ENCODE results near the gene BCAS3.
"Not testable (repeated sequence)": the region's sequence is repeated elsewhere in the genome, so short reads cannot be mapped to it uniquely, and the experiment has no call there.

Gene BCAS3

DNA sequence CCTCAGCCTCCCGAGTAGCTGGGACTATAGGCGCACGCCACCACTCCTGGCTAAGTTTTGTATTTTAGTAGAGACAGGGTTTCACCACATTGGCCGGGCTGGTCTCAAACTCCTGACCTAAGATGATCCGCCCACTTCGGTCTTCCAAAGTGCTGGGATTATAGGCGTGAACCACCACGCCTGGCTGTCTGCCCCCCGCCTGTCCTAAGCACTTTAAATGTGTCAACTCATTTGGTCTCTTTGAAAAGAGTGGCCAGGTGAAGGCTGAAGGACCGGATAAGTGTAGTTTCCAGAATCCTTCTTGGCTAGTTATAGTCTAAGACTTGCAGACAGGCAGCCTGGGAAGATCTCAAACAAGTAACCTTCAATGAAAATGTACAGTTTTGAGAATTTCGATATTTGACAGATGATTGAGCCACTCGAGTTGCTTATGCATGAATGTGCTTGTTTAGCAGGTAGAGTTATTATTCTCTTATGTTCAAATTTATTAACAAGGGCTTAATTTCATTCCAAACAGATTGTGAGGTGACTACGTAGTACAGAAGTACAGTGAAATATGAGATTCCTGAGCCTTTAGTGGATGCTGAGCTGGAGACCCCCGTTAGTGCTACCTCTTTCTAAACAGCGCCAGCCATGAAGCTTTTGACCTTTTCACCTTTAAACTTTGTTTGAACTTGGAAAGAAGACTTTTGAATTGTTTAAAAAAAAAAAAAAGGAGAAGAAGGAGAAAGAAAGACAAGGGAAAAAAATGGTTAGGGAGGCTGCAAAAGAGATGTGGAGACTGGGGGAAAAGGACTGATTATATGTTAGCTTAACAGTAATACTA is 557.6 kb downstream of the BCAS3 start:
- Histone ChIP-seq H3K27me3 (ENCODE audit: insufficient read depth, low read length) (no peaks in the 10 kb centered on the region), H3K9me3 (ENCODE audit: low read length) (no peaks in the 10 kb centered on the region), H3K4me3 (ENCODE audit: low read length) (no peak overlapping the region), H2AFZ (ENCODE audit: low read depth, low read length) (no peak overlapping the region), H3K4me1 (ENCODE audit: insufficient read depth, low read length) (peaks cover 11% of the 10 kb centered on the region), H3K36me3 (ENCODE audit: insufficient read depth, low read length) (no peaks in the 10 kb centered on the region)

DNA sequence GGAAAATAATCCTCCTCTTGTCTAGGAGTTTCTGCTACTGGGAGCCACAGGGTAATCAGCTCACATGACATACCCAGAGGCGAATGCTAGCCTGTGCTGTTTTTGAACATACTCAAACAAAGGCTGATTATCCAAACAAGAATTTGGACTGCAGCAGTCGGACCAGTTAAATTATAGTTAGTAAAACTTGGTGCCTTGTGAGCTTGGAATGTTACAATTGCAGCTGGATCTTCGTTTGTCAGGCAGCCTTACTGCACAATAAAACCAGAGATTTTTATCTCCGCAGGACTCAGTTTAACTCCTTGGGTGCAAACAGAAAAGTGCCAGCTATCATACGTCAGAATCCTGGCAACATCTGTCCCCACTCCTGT is 558.2 kb downstream of the BCAS3 start:
- Histone ChIP-seq H3K36me3 (ENCODE audit: insufficient read depth, low read length) (no peaks in the 10 kb centered on the region), H3K4me3 (ENCODE audit: low read length) (no peak overlapping the region), H3K4me1 (ENCODE audit: insufficient read depth, low read length) (peaks cover 11% of the 10 kb centered on the region), H3K27me3 (ENCODE audit: insufficient read depth, low read length) (no peaks in the 10 kb centered on the region), H2AFZ (ENCODE audit: low read depth, low read length) (no peak overlapping the region), H3K9me3 (ENCODE audit: low read length) (no peaks in the 10 kb centered on the region)

- no peaks in the 10 kb centered on the region for H3K27me3 ChIP-seq (ENCODE audit: insufficient read depth, low read length)
- H2AFZ ChIP-seq (ENCODE audit: low read depth, low read length), result no peak overlapping the region
- H3K4me3 ChIP-seq (ENCODE audit: low read length), result no peak overlapping the region
- H3K36me3 ChIP-seq (ENCODE audit: insufficient read depth, low read length), result no peaks in the 10 kb centered on the region
- peaks cover 11% of the 10 kb centered on the region for H3K4me1 ChIP-seq (ENCODE audit: insufficient read depth, low read length)
- no peaks in the 10 kb centered on the region for H3K9me3 ChIP-seq (ENCODE audit: low read length)
Measured at GRCh38 chr17:61237275-61237674, 559.6 kb downstream of the BCAS3 start.

DNA sequence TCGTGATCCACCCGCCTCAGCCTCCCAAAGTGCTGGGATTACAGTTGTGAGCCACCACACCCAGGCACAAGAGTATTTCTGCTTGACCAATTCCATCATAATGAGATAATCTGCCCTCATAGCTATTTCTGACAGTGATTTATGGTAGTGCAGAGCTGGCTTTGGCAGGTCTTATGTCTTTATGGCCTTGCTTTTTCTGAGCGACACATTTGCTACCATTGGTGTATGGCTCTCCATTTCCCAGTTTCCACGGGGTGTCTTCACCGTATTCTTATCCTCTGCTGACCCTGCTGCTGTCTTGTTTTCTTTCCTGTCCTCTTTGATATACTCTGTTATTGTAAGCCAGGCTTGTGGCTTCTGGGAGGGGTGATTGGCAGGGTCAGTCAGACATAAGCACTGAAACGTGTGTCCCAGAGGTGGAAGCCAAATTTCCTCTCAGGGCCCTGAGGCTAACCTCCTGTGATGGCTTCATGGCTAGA is 560.8 kb downstream of the BCAS3 start:
- peaks cover 11% of the 10 kb centered on the region for H3K4me1 ChIP-seq (ENCODE audit: insufficient read depth, low read length)
- H3K4me3 ChIP-seq (ENCODE audit: low read length), result no peak overlapping the region
- H3K27me3 ChIP-seq (ENCODE audit: insufficient read depth, low read length), result no peaks in the 10 kb centered on the region
- no peaks in the 10 kb centered on the region for H3K36me3 ChIP-seq (ENCODE audit: insufficient read depth, low read length)
- no peak overlapping the region for H2AFZ ChIP-seq (ENCODE audit: low read depth, low read length)
- H3K9me3 ChIP-seq (ENCODE audit: low read length), result no peaks in the 10 kb centered on the region

GRCh38 chr17:61239327-61239726 is 561.7 kb downstream of the BCAS3 start:
- Histone ChIP-seq H2AFZ (ENCODE audit: low read depth, low read length) (no peak overlapping the region), H3K27me3 (ENCODE audit: insufficient read depth, low read length) (no peaks in the 10 kb centered on the region), H3K4me3 (ENCODE audit: low read length) (no peak overlapping the region), H3K4me1 (ENCODE audit: insufficient read depth, low read length) (peaks cover 11% of the 10 kb centered on the region), H3K9me3 (ENCODE audit: low read length) (no peaks in the 10 kb centered on the region), H3K36me3 (ENCODE audit: insufficient read depth, low read length) (no peaks in the 10 kb centered on the region)

DNA sequence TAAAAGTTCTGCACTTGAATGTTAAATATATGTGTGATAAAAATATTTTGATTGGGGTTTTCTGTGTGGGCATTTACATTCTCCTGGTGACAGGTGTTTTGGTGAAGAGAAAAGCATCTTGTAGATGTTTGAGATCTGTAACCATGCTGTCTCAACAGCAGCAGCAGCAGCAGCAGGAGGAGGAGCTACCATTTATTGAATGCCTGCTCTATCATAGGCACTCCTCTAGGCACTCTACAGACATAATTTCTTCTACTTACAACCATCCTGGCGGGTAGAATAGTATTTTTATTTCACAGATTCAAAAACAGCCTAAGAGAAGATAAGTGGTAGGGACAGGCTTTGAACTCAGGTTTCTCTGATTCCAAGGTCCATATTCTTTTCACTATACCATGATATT is 562.3 kb downstream of the BCAS3 start:
- Histone ChIP-seq H3K4me3 (ENCODE audit: low read length) (no peak overlapping the region), H3K9me3 (ENCODE audit: low read length) (no peaks in the 10 kb centered on the region), H3K36me3 (ENCODE audit: insufficient read depth, low read length) (no peaks in the 10 kb centered on the region), H3K4me1 (ENCODE audit: insufficient read depth, low read length) (peaks cover 11% of the 10 kb centered on the region), H2AFZ (ENCODE audit: low read depth, low read length) (no peak overlapping the region), H3K27me3 (ENCODE audit: insufficient read depth, low read length) (no peaks in the 10 kb centered on the region)

DNA sequence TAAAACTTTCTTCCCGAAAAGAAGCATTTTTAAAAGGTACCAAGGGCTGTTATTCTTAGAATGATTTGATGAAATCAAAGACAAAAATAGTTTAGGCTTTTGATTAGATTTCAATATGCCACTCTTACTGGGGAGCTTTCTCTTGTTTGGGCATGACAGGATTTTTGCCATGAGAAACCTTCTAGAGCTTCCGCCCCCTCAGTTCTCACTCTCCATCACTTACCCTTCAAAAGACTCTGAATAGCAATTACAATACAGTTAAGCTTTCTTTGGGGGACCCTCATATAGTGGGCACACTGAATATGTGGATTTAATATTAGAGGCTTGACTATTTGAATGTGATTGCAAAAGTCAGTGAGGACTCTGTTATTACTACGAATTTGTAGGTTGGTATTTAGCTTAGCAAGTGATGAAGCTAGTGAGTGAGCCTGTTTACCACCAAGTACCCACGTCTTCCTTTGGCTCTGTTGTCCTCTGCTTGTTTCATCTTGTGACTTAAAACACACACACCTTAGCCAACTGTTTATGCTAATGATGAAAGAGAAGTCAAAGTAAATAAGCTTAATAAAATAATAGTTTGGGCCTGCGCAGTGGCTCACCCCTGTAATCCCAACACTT is 563.3 kb downstream of the BCAS3 start:
- no peak overlapping the region for H3K4me3 ChIP-seq (ENCODE audit: low read length)
- no peaks in the 10 kb centered on the region for H3K36me3 ChIP-seq (ENCODE audit: insufficient read depth, low read length)
- no peaks in the 10 kb centered on the region for H3K9me3 ChIP-seq (ENCODE audit: low read length)
- no peak overlapping the region for H2AFZ ChIP-seq (ENCODE audit: low read depth, low read length)
- H3K27me3 ChIP-seq (ENCODE audit: insufficient read depth, low read length), result no peaks in the 10 kb centered on the region
- H3K4me1 ChIP-seq (ENCODE audit: insufficient read depth, low read length), result peaks cover 2% of the 10 kb centered on the region

DNA sequence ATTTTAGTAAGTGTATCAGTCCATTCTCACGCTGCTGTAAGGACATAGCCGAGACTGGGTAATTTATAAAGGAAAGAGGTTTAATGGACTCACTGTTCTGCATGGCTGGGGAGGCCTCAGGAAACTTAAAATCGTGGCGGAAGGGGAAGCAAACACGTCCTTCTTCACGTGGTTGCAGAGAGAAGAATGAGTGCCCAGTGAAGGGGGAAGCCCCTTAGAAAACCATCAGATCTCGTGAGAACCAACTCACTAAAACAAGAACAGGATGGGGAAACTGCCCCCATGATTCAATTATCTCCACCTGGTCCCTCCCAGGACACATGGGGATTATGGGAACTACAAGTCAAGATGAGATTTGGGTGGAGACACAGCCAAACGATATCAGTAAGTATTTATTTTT is 567.3 kb downstream of the BCAS3 start:
- not testable (repeated sequence) for H3K4me1 ChIP-seq (ENCODE audit: insufficient read depth, low read length); H2AFZ ChIP-seq (ENCODE audit: low read depth, low read length); H3K4me3 ChIP-seq (ENCODE audit: low read length); H3K9me3 ChIP-seq (ENCODE audit: low read length); H3K36me3 ChIP-seq (ENCODE audit: insufficient read depth, low read length); H3K27me3 ChIP-seq (ENCODE audit: insufficient read depth, low read length)

- no peaks in the 10 kb centered on the region for H3K9me3 ChIP-seq (ENCODE audit: low read length)
- no peak overlapping the region for H2AFZ ChIP-seq (ENCODE audit: low read depth, low read length)
- no peak overlapping the region for H3K4me3 ChIP-seq (ENCODE audit: low read length)
- no peaks in the 10 kb centered on the region for H3K27me3 ChIP-seq (ENCODE audit: insufficient read depth, low read length)
- no peaks in the 10 kb centered on the region for H3K36me3 ChIP-seq (ENCODE audit: insufficient read depth, low read length)
- H3K4me1 ChIP-seq (ENCODE audit: insufficient read depth, low read length), result no peaks in the 10 kb centered on the region
Measured at GRCh38 chr17:61245706-61246135, 568.1 kb downstream of the BCAS3 start.

- Histone ChIP-seq H3K27me3 (ENCODE audit: insufficient read depth, low read length) (no peaks in the 10 kb centered on the region), H3K4me3 (ENCODE audit: low read length) (no peak overlapping the region), H2AFZ (ENCODE audit: low read depth, low read length) (no peak overlapping the region), H3K36me3 (ENCODE audit: insufficient read depth, low read length) (no peaks in the 10 kb centered on the region), H3K9me3 (ENCODE audit: low read length) (no peaks in the 10 kb centered on the region), H3K4me1 (ENCODE audit: insufficient read depth, low read length) (no peaks in the 10 kb centered on the region)
Measured at GRCh38 chr17:61247439-61247838, 569.8 kb downstream of the BCAS3 start.

- Histone ChIP-seq H3K27me3 (ENCODE audit: insufficient read depth, low read length) (no peaks in the 10 kb centered on the region), H3K9me3 (ENCODE audit: low read length) (no peaks in the 10 kb centered on the region), H3K4me1 (ENCODE audit: insufficient read depth, low read length) (peaks cover under 1% of the 10 kb centered on the region), H3K4me3 (ENCODE audit: low read length) (no peak overlapping the region), H2AFZ (ENCODE audit: low read depth, low read length) (no peak overlapping the region), H3K36me3 (ENCODE audit: insufficient read depth, low read length) (no peaks in the 10 kb centered on the region)
Measured at GRCh38 chr17:61248399-61248798, 570.7 kb downstream of the BCAS3 start.

GRCh38 chr17:61249649-61250299 is 572.1 kb downstream of the BCAS3 start:
- Histone ChIP-seq H3K4me3 (ENCODE audit: low read length) (no peak overlapping the region), H3K36me3 (ENCODE audit: insufficient read depth, low read length) (no peaks in the 10 kb centered on the region), H3K27me3 (ENCODE audit: insufficient read depth, low read length) (no peaks in the 10 kb centered on the region), H3K9me3 (ENCODE audit: low read length) (no peaks in the 10 kb centered on the region), H3K4me1 (ENCODE audit: insufficient read depth, low read length) (peaks cover 10% of the 10 kb centered on the region), H2AFZ (ENCODE audit: low read depth, low read length) (no peak overlapping the region)

- no peaks in the 10 kb centered on the region for H3K9me3 ChIP-seq (ENCODE audit: low read length)
- no peaks in the 10 kb centered on the region for H3K36me3 ChIP-seq (ENCODE audit: insufficient read depth, low read length)
- H3K4me3 ChIP-seq (ENCODE audit: low read length), result no peak overlapping the region
- H3K4me1 ChIP-seq (ENCODE audit: insufficient read depth, low read length), result peaks cover 10% of the 10 kb centered on the region
- no peaks in the 10 kb centered on the region for H3K27me3 ChIP-seq (ENCODE audit: insufficient read depth, low read length)
- no peak overlapping the region for H2AFZ ChIP-seq (ENCODE audit: low read depth, low read length)
Measured at GRCh38 chr17:61250335-61250890, 572.8 kb downstream of the BCAS3 start.

All from neuron (in vitro differentiated cells).